WTC11 (cell line): ENCODE measurements around the gene PTPN12. TPM values are rescaled to one million over a fixed set of nuclear protein-coding genes. Genes with fewer than 3 reads are reported as not detected.

Source experiments
- ATAC-seq: fragments of 200-7000 bp; cut with Tn5 transposase; 2 replicates; pipeline ENCODE4 v1.10.0; 2021; ENCODE audit warnings: mild to moderate bottlenecking, moderate library complexity
- CTCF ChIA-PET: fragments of 300-600 bp; sonication (Branson Sonifier 250); formaldehyde crosslinking; loops from one replicate; lab custom pipeline; 2021; ENCODE audit warnings: antibody characterized with exemption; lab: Charles Lee
- POLR2A ChIA-PET: fragments of 350-600 bp; sonication (Branson Sonifier 250); formaldehyde crosslinking; loops from one replicate; lab custom pipeline; 2021; ENCODE audit warnings: antibody characterized with exemption; lab: Charles Lee
- DNase-seq: peaks from one replicate; pipeline ENCODE4 v3.0.0; 2021; ENCODE audit warnings: low spot score
- H3K27ac Mint-ChIP-seq: 2 replicates; pipeline ENCODE4 v1.8.0; 2021; ENCODE audit warnings: mixed read lengths
- H3K27me3 Mint-ChIP-seq: 2 replicates; pipeline ENCODE4 v1.8.0; 2021; ENCODE audit warnings: low read depth, mild to moderate bottlenecking, moderate library complexity, mixed read lengths
- H3K36me3 Mint-ChIP-seq: 2 replicates; pipeline ENCODE4 v1.8.0; 2021; ENCODE audit warnings: mixed read lengths
- H3K4me1 Mint-ChIP-seq: 2 replicates; pipeline ENCODE4 v1.8.0; 2022; ENCODE audit warnings: mixed read lengths
- H3K4me3 Mint-ChIP-seq: 2 replicates; pipeline ENCODE4 v1.8.0; 2021; ENCODE audit warnings: mild to moderate bottlenecking, moderate library complexity, mixed read lengths
- H3K9me3 Mint-ChIP-seq: 2 replicates; pipeline ENCODE4 v1.8.0; 2021; ENCODE audit warnings: mixed read lengths
- ATF1 ChIP-seq: sonication (generic); formaldehyde crosslinking; IDR thresholded peaks from 2 replicates; pipeline ENCODE4 v1.8.1; 2023; ENCODE audit warnings: mild to moderate bottlenecking, moderate library complexity, missing genetic modification reagents
- FOXP1 ChIP-seq: sonication (generic); formaldehyde crosslinking; IDR thresholded peaks from 2 replicates; pipeline ENCODE4 v1.8.0; 2022; ENCODE audit warnings: missing genetic modification reagents, mild to moderate bottlenecking, moderate library complexity, borderline replicate concordance
- MXD4 ChIP-seq: fragments of 250-450 bp; sonication (Bioruptor Pico); IDR thresholded peaks from 2 replicates; pipeline ENCODE4 v1.8.0; 2021; ENCODE audit warnings: mild to moderate bottlenecking, moderate library complexity, borderline replicate concordance
- NR3C1 ChIP-seq: sonication (generic); formaldehyde crosslinking; conservative IDR thresholded peaks from 2 replicates; pipeline ENCODE4 v1.8.1; 2023; ENCODE audit warnings: low read depth, mild to moderate bottlenecking, missing genetic modification reagents
- SOX15 ChIP-seq: fragments of 250-450 bp; sonication (Bioruptor Pico); IDR thresholded peaks from 2 replicates; pipeline ENCODE4 v1.9.0; 2021; ENCODE audit warnings: mild to moderate bottlenecking
- ZNF121 ChIP-seq: sonication (generic); formaldehyde crosslinking; IDR thresholded peaks from 2 replicates; pipeline ENCODE4 v1.8.0; 2023; ENCODE audit warnings: missing genetic modification reagents
- ZNF317 ChIP-seq: sonication (generic); formaldehyde crosslinking; IDR thresholded peaks from 2 replicates; pipeline ENCODE4 v1.8.1; 2023; ENCODE audit warnings: low read depth, mild to moderate bottlenecking, moderate library complexity, missing genetic modification reagents, borderline replicate concordance
- ZNF671 ChIP-seq: fragments of 250-450 bp; sonication (Bioruptor Pico); IDR thresholded peaks from 2 replicates; pipeline ENCODE4 v1.8.0; 2021; ENCODE audit warnings: mild to moderate bottlenecking
- total RNA-seq: library from RNA; stranded (reverse); gene quantifications from 3 replicates; pipeline ENCODE4 v1.2.3, GENCODE V29; 2021
- TF ChIP-seq, protein P1 (sequence below): sonication (generic); formaldehyde crosslinking; IDR thresholded peaks from 2 replicates; pipeline ENCODE4 v1.8.1; 2022; ENCODE audit warnings: mild to moderate bottlenecking, moderate library complexity, missing genetic modification reagents
- TF ChIP-seq, protein P2 (sequence below): fragments of 250-450 bp; sonication (Bioruptor Pico); IDR thresholded peaks from 2 replicates; pipeline ENCODE4 v2.1.2; 2022; ENCODE audit warnings: mild to moderate bottlenecking, moderate library complexity
- TF ChIP-seq, protein P3 (sequence below): sonication (generic); formaldehyde crosslinking; IDR thresholded peaks from 2 replicates; pipeline ENCODE4 v1.8.0; 2023; ENCODE audit warnings: missing genetic modification reagents, mild to moderate bottlenecking, borderline replicate concordance
- TF ChIP-seq, protein P4 (sequence below): fragments of 250-450 bp; sonication (Bioruptor Pico); IDR thresholded peaks from 2 replicates; pipeline ENCODE4 v1.9.0; 2021; ENCODE audit warnings: mild to moderate bottlenecking
- TF ChIP-seq, protein P5 (sequence below): sonication (generic); formaldehyde crosslinking; IDR thresholded peaks from 2 replicates; pipeline ENCODE4 v1.8.1; 2022; ENCODE audit warnings: low read depth, mild to moderate bottlenecking, moderate library complexity, missing genetic modification reagents, borderline replicate concordance
- TF ChIP-seq, protein P6 (sequence below): fragments of 250-450 bp; sonication (Bioruptor Pico); IDR thresholded peaks from 2 replicates; pipeline ENCODE4 v1.9.0; 2021; ENCODE audit warnings: moderate library complexity, mild to moderate bottlenecking, inconsistent platforms, borderline replicate concordance

PTPN12 gene
- total RNA-seq, 1 experiment from 2014 or later = 102 TPM

DNA sequence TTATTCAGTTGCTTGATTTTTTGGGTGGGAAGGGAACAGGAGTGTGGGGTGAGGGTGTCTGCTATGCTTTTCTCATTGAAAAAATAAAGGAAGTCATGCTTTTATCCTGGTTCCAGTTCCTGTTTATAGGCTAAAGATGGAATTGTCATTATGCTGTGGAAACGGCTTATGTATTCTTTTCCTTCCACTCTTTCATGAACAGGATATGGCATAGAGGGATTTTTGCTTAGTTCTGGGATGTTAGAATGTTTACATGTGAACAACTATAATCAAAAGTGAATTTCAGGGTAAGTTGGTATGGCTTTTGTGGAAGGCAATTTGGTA is 35.9 kb upstream of the PTPN12 start:
- H3K4me3 Mint-ChIP-seq = no peak overlapping the region
- TF ChIP-seq MXD4 (CRISPR knock-in tag) (no peak), FOXP1 (CRISPR knock-in tag) (no peak), ZNF671 (CRISPR knock-in tag) (no peak)
- TF ChIP-seq, protein P1, sequence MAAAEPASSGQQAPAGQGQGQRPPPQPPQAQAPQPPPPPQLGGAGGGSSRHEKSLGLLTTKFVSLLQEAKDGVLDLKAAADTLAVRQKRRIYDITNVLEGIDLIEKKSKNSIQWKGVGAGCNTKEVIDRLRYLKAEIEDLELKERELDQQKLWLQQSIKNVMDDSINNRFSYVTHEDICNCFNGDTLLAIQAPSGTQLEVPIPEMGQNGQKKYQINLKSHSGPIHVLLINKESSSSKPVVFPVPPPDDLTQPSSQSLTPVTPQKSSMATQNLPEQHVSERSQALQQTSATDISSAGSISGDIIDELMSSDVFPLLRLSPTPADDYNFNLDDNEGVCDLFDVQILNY (CRISPR knock-in tag) = no peak
- TF ChIP-seq, protein P2, sequence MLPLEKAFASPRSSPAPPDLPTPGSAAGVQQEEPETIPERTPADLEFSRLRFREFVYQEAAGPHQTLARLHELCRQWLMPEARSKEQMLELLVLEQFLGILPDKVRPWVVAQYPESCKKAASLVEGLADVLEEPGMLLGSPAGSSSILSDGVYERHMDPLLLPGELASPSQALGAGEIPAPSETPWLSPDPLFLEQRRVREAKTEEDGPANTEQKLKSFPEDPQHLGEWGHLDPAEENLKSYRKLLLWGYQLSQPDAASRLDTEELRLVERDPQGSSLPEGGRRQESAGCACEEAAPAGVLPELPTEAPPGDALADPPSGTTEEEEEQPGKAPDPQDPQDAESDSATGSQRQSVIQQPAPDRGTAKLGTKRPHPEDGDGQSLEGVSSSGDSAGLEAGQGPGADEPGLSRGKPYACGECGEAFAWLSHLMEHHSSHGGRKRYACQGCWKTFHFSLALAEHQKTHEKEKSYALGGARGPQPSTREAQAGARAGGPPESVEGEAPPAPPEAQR = no peak
- TF ChIP-seq, all 79 proteins: peak for 0
- H3K9me3 Mint-ChIP-seq = peaks cover 5% of the 10 kb centered on the region
- H3K36me3 Mint-ChIP-seq = no peaks in the 10 kb centered on the region
- ChIA-PET CTCF (no interaction called here), POLR2A (no interaction called here)
- no peaks in the 10 kb centered on the region; the same call in 1 of the 2 replicates for H3K27me3 Mint-ChIP-seq
- H3K27ac Mint-ChIP-seq = no peak overlapping the region
- H3K4me1 Mint-ChIP-seq = no peaks in the 10 kb centered on the region
- ATAC-seq = no peak
- no peak for DNase-seq

DNA sequence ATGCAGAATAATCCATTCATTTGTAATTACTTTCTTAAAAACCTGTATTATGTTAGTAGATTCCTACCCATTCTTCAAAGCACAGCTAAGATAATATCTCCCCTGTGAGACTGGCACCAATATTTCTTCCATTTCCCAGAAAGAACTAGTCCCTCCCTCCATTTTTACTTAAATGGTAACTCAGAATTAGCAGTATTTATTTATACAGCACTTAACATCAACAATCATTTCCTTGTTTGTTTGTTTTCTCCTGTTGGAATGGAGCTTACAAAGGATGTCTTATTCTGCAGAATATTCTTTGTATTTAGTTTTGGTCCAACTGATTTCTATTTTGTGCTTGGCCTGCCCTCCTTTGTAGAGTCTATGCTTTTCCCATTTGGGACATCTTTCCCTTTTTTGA is 32.1 kb upstream of the PTPN12 start:
- DNase-seq = no peak
- Mint-ChIP-seq H3K4me3 (no peak overlapping the region), H3K9me3 (peaks cover 16% of the 10 kb centered on the region), H3K4me1 (no peaks in the 10 kb centered on the region), H3K36me3 (peaks cover 7% of the 10 kb centered on the region), H3K27ac (no peak overlapping the region), H3K27me3 (no peaks in the 10 kb centered on the region)
- CTCF ChIA-PET = interaction anchor here (0.6 kb wide), 1 partner anchor 24 kb away, joined by 3 read pairs; no protein-coding TSS in a partner anchor
- POLR2A ChIA-PET = no interaction called here
- TF ChIP-seq MXD4 (CRISPR knock-in tag) = no peak
- TF ChIP-seq, protein P3, sequence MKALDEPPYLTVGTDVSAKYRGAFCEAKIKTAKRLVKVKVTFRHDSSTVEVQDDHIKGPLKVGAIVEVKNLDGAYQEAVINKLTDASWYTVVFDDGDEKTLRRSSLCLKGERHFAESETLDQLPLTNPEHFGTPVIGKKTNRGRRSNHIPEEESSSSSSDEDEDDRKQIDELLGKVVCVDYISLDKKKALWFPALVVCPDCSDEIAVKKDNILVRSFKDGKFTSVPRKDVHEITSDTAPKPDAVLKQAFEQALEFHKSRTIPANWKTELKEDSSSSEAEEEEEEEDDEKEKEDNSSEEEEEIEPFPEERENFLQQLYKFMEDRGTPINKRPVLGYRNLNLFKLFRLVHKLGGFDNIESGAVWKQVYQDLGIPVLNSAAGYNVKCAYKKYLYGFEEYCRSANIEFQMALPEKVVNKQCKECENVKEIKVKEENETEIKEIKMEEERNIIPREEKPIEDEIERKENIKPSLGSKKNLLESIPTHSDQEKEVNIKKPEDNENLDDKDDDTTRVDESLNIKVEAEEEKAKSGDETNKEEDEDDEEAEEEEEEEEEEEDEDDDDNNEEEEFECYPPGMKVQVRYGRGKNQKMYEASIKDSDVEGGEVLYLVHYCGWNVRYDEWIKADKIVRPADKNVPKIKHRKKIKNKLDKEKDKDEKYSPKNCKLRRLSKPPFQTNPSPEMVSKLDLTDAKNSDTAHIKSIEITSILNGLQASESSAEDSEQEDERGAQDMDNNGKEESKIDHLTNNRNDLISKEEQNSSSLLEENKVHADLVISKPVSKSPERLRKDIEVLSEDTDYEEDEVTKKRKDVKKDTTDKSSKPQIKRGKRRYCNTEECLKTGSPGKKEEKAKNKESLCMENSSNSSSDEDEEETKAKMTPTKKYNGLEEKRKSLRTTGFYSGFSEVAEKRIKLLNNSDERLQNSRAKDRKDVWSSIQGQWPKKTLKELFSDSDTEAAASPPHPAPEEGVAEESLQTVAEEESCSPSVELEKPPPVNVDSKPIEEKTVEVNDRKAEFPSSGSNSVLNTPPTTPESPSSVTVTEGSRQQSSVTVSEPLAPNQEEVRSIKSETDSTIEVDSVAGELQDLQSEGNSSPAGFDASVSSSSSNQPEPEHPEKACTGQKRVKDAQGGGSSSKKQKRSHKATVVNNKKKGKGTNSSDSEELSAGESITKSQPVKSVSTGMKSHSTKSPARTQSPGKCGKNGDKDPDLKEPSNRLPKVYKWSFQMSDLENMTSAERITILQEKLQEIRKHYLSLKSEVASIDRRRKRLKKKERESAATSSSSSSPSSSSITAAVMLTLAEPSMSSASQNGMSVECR (CRISPR knock-in tag) = no peak
- no peak for TF ChIP-seq ATF1 (CRISPR knock-in tag)
- no peak for TF ChIP-seq NR3C1 (CRISPR knock-in tag)
- TF ChIP-seq, protein P4, sequence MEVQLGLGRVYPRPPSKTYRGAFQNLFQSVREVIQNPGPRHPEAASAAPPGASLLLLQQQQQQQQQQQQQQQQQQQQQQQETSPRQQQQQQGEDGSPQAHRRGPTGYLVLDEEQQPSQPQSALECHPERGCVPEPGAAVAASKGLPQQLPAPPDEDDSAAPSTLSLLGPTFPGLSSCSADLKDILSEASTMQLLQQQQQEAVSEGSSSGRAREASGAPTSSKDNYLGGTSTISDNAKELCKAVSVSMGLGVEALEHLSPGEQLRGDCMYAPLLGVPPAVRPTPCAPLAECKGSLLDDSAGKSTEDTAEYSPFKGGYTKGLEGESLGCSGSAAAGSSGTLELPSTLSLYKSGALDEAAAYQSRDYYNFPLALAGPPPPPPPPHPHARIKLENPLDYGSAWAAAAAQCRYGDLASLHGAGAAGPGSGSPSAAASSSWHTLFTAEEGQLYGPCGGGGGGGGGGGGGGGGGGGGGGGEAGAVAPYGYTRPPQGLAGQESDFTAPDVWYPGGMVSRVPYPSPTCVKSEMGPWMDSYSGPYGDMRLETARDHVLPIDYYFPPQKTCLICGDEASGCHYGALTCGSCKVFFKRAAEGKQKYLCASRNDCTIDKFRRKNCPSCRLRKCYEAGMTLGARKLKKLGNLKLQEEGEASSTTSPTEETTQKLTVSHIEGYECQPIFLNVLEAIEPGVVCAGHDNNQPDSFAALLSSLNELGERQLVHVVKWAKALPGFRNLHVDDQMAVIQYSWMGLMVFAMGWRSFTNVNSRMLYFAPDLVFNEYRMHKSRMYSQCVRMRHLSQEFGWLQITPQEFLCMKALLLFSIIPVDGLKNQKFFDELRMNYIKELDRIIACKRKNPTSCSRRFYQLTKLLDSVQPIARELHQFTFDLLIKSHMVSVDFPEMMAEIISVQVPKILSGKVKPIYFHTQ (CRISPR knock-in tag) = no peak
- no peak for TF ChIP-seq ZNF317 (CRISPR knock-in tag)
- TF ChIP-seq, protein P5, sequence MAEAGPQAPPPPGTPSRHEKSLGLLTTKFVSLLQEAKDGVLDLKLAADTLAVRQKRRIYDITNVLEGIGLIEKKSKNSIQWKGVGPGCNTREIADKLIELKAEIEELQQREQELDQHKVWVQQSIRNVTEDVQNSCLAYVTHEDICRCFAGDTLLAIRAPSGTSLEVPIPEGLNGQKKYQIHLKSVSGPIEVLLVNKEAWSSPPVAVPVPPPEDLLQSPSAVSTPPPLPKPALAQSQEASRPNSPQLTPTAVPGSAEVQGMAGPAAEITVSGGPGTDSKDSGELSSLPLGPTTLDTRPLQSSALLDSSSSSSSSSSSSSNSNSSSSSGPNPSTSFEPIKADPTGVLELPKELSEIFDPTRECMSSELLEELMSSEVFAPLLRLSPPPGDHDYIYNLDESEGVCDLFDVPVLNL (CRISPR knock-in tag) = no peak
- TF ChIP-seq, protein P6, sequence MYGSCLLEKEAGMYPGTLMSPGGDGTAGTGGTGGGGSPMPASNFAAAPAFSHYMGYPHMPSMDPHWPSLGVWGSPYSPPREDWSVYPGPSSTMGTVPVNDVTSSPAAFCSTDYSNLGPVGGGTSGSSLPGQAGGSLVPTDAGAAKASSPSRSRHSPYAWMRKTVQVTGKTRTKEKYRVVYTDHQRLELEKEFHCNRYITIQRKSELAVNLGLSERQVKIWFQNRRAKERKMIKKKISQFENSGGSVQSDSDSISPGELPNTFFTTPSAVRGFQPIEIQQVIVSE = no peak
- TF ChIP-seq SOX15 (CRISPR knock-in tag) = no peak
- TF ChIP-seq ZNF121 = no peak
- no peak for ATAC-seq
